OCI-LY1 (cell line): Measurements from ENCODE around the gene ZFYVE28.

ENCODE experiments used
- EZH2 ChIP-seq: fragments of 200-600 bp; sonication (generic), shearing (Covaris generic); IDR thresholded peaks from 2 replicates; pipeline ENCODE4 v1.8.0; 2017; ENCODE audit warnings: borderline replicate concordance, mixed run types, mild to moderate bottlenecking, antibody characterized with exemption, low read length, moderate library complexity, mixed read lengths
- TF ChIP-seq, protein P1 (sequence below): fragments of 200-600 bp; sonication (generic), shearing (Covaris generic); IDR thresholded peaks from 2 replicates; pipeline ENCODE4 v1.5.1; 2017; ENCODE audit warnings: mild to moderate bottlenecking, antibody characterized with exemption, low read length, moderate library complexity, mixed read lengths

DNA sequence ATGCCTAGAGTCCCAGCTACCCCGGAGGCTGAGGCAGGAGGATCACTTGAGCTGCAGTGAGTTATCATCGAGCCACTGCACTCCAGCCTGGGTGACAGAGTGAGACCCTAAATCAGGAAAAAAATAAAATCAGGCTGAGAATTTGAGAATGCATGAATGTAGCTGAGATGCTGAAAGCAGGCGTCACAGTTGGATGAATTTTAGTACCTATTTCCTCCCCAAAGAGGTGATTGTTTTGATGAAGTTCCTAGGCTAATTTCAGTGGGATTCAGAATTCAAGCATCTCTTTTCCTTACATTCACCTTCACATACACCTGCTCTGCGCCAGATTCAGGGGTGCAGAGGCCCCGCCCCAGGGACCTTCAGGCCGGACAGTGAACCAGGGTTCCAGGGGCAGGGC lies 3.5 kb upstream of the ZFYVE28 start:
- TF ChIP-seq, protein P1, sequence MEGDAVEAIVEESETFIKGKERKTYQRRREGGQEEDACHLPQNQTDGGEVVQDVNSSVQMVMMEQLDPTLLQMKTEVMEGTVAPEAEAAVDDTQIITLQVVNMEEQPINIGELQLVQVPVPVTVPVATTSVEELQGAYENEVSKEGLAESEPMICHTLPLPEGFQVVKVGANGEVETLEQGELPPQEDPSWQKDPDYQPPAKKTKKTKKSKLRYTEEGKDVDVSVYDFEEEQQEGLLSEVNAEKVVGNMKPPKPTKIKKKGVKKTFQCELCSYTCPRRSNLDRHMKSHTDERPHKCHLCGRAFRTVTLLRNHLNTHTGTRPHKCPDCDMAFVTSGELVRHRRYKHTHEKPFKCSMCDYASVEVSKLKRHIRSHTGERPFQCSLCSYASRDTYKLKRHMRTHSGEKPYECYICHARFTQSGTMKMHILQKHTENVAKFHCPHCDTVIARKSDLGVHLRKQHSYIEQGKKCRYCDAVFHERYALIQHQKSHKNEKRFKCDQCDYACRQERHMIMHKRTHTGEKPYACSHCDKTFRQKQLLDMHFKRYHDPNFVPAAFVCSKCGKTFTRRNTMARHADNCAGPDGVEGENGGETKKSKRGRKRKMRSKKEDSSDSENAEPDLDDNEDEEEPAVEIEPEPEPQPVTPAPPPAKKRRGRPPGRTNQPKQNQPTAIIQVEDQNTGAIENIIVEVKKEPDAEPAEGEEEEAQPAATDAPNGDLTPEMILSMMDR = no peak
- TF ChIP-seq EZH2 = no peak
